Measurements from ENCODE around the gene GTPBP4. TPM values are rescaled to one million over a fixed set of nuclear protein-coding genes. Genes with fewer than 3 reads are reported as not detected.

GTPBP4 gene
- total RNA-seq, 2 experiments from 2014 or later = 119 to 128 TPM

GRCh38 chr10:958856-959255 is 29.4 kb upstream of the GTPBP4 start:
- ChIA-PET POLR2A (no interaction called here), CTCF (no interaction called here)
- ATAC-seq (no peak), DNase-seq (no peak)
- H3K9me3 Mint-ChIP-seq = no peaks in the 10 kb centered on the region
- H3K4me3 Mint-ChIP-seq = no peak overlapping the region
- no peaks in the 10 kb centered on the region for H3K36me3 Mint-ChIP-seq (ENCODE audit: low read depth)
- H3K4me1 Mint-ChIP-seq (ENCODE audit: low read depth) = no peaks in the 10 kb centered on the region
- TF ChIP-seq CTCF (IDR thresholded peaks at IDR 0.05) = no peak
- intact Hi-C loops (cut with micrococcal nuclease) = no loop called here
- H3K27ac Mint-ChIP-seq = no peak overlapping the region
- H3K27me3 Mint-ChIP-seq = peaks cover 2% of the 10 kb centered on the region

GRCh38 chr10:962342-962741 is 25.9 kb upstream of the GTPBP4 start:
- POLR2A ChIA-PET = interaction anchor here (0.6 kb wide), 1 partner anchor 19 kb away, joined by 3 read pairs; no protein-coding TSS in a partner anchor
- intact Hi-C loops (cut with micrococcal nuclease) = no loop called here
- Mint-ChIP-seq H3K36me3 (ENCODE audit: low read depth) (no peaks in the 10 kb centered on the region), H3K4me3 (no peak overlapping the region), H3K27me3 (peaks cover 4% of the 10 kb centered on the region), H3K9me3 (peaks cover 3% of the 10 kb centered on the region), H3K4me1 (ENCODE audit: low read depth) (peaks cover 5% of the 10 kb centered on the region), H3K27ac (no peak overlapping the region)
- ATAC-seq (no peak), DNase-seq (no peak)
- TF ChIP-seq CTCF (IDR thresholded peaks at IDR 0.05) = no peak
- CTCF ChIA-PET = no interaction called here

GRCh38 chr10:963186-963585 is 25.0 kb upstream of the GTPBP4 start:
- peaks cover 6% of the 10 kb centered on the region for H3K4me1 Mint-ChIP-seq (ENCODE audit: low read depth)
- no peak for TF ChIP-seq CTCF (IDR thresholded peaks at IDR 0.05)
- H3K9me3 Mint-ChIP-seq = peaks cover 3% of the 10 kb centered on the region
- H3K27ac Mint-ChIP-seq = no peak overlapping the region
- intact Hi-C loops (cut with micrococcal nuclease) = no loop called here
- ChIA-PET CTCF (no interaction called here), POLR2A (no interaction called here)
- peaks cover 4% of the 10 kb centered on the region for H3K27me3 Mint-ChIP-seq
- DNase-seq = no peak
- ATAC-seq = no peak
- no peaks in the 10 kb centered on the region for H3K36me3 Mint-ChIP-seq (ENCODE audit: low read depth)
- H3K4me3 Mint-ChIP-seq = no peak overlapping the region

- Mint-ChIP-seq H3K27me3 (peaks cover 8% of the 10 kb centered on the region), H3K27ac (no peak overlapping the region), H3K36me3 (ENCODE audit: low read depth) (no peaks in the 10 kb centered on the region), H3K9me3 (peaks cover 3% of the 10 kb centered on the region), H3K4me1 (ENCODE audit: low read depth) (peaks cover 6% of the 10 kb centered on the region), H3K4me3 (no peak overlapping the region)
- intact Hi-C loops (cut with micrococcal nuclease) = no loop called here
- ChIA-PET POLR2A (no interaction called here), CTCF (no interaction called here)
- no peak for TF ChIP-seq CTCF (IDR thresholded peaks at IDR 0.05)
- no peak for DNase-seq
- no peak for ATAC-seq
These were observed 24.6 kb upstream of the GTPBP4 start for GRCh38 chr10:963655-964054.

GRCh38 chr10:964321-964987 is 23.8 kb upstream of the GTPBP4 start:
- peaks cover 3% of the 10 kb centered on the region for H3K9me3 Mint-ChIP-seq
- no peak for TF ChIP-seq CTCF (IDR thresholded peaks at IDR 0.05)
- H3K4me1 Mint-ChIP-seq (ENCODE audit: low read depth) = peaks cover 6% of the 10 kb centered on the region
- peaks cover 11% of the 10 kb centered on the region for H3K27me3 Mint-ChIP-seq
- POLR2A ChIA-PET = no interaction called here
- CTCF ChIA-PET = no interaction called here
- DNase-seq = no peak
- H3K27ac Mint-ChIP-seq = no peak overlapping the region
- H3K36me3 Mint-ChIP-seq (ENCODE audit: low read depth) = no peaks in the 10 kb centered on the region
- intact Hi-C loops (cut with micrococcal nuclease) = no loop called here
- no peak overlapping the region for H3K4me3 Mint-ChIP-seq
- no peak for ATAC-seq
